Mesothelial cell of epicardium (in vitro differentiated cells): Measurements from ENCODE around the gene TNXB. TPM values are rescaled to one million over a fixed set of nuclear protein-coding genes. Genes with fewer than 3 reads are reported as not detected.
"Not testable (repeated sequence)": the region's sequence is repeated elsewhere in the genome, so short reads cannot be mapped to it uniquely, and the experiment has no call there.

Experiments used
- DNase-seq, 2 experiments: peaks; one replicate each; pipeline ENCODE4 v3.0.0; 2021; ENCODE audit warnings: low spot score in 2 of 2; ENCODE audit not compliant: unreplicated experiment in 2 of 2
- H3K27ac Mint-ChIP-seq: 2 replicates; pipeline ENCODE4 v1.8.0; 2021; ENCODE audit warnings: mixed read lengths
- H3K27me3 Mint-ChIP-seq: 2 replicates; pipeline ENCODE4 v1.8.0; 2021; ENCODE audit warnings: low read depth, mixed read lengths
- H3K36me3 Mint-ChIP-seq: 2 replicates; pipeline ENCODE4 v1.8.0; 2021; ENCODE audit warnings: mixed read lengths
- H3K4me1 Mint-ChIP-seq: 2 replicates; pipeline ENCODE4 v1.8.0; 2021; ENCODE audit warnings: mixed read lengths
- H3K4me3 Mint-ChIP-seq: 2 replicates; pipeline ENCODE4 v1.8.0; 2021; ENCODE audit warnings: mild to moderate bottlenecking, moderate library complexity, mixed read lengths
- H3K9me3 Mint-ChIP-seq: 2 replicates; pipeline ENCODE4 v1.8.0; 2021; ENCODE audit warnings: mixed read lengths
- total RNA-seq: library from RNA; stranded (reverse); gene quantifications from 3 replicates; pipeline ENCODE4 v1.2.1, GENCODE V29; 2021

Gene TNXB
- total RNA-seq, 1 donor from 2014 or later, result 13.9 TPM

DNA sequence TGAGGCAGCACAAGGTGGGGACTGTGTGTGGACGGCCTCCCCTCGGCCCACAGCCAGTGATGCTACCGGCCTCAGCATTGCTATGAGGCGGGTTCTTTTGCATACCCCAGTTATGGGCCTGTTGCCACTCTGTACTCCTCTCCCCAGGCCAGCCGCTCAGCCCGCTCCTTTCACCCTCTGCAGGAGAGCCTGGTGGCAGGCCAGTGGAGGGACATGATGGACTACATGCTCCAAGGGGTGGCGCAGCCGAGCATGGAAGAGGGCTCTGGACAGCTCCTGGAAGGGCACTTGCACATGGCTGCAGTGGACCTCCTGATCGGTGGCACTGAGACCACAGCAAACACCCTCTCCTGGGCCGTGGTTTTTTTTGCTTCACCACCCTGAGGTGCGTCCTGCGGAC lies 102.1 kb downstream of the TNXB start:
- H3K4me1 Mint-ChIP-seq, H3K4me3 Mint-ChIP-seq: not testable (repeated sequence)

DNA sequence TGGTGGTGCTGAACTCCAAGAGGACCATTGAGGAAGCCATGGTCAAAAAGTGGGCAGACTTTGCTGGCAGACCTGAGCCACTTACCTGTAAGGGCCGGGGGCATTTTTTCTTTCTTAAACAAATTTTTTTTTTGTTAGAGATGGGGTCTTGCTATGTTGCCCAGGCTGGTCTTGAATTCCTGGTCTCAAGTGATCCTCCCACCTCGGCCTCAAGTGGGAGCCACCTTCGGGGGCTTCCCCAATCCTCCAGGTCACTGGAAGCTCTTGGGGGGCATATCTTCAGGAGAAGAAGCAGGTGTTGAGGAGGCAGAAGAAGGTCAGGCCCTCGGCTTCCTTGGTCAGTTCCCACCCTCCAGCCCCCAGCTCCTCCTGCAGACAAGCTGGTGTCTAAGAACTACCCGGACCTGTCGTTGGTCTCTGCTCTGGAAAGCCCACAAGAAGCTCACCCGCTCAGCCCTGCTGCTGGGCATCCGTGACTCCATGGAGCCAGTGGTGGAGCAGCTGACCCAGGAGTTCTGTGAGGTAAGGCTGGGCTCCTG lies 103.1 kb downstream of the TNXB start:
- DNase-seq, result peak in 1 of 2 experiments; percentile 1
- H3K27ac Mint-ChIP-seq, H3K4me3 Mint-ChIP-seq, H3K9me3 Mint-ChIP-seq, H3K27me3 Mint-ChIP-seq, H3K4me1 Mint-ChIP-seq, H3K36me3 Mint-ChIP-seq: not testable (repeated sequence)

More for the DNA sequence above, 102.1 kb downstream of the TNXB start:
- H3K36me3 Mint-ChIP-seq, H3K9me3 Mint-ChIP-seq, H3K27me3 Mint-ChIP-seq, DNase-seq, H3K27ac Mint-ChIP-seq: not testable (repeated sequence)

DNA sequence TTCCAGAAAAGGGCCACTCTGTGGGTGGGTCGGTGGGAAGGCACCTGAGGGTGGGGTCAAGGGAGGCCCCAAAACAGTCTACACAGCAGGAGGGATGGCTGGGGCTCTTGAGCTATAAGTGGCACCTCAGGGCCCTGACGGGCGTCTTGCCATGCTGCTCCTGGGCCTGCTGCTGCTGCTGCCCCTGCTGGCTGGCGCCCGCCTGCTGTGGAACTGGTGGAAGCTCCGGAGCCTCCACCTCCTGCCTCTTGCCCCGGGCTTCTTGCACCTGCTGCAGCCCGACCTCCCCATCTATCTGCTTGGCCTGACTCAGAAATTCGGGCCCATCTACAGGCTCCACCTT lies 103.6 kb downstream of the TNXB start:
- not testable (repeated sequence) for H3K27me3 Mint-ChIP-seq, H3K9me3 Mint-ChIP-seq, H3K4me3 Mint-ChIP-seq, H3K36me3 Mint-ChIP-seq, DNase-seq, H3K4me1 Mint-ChIP-seq, H3K27ac Mint-ChIP-seq

DNA sequence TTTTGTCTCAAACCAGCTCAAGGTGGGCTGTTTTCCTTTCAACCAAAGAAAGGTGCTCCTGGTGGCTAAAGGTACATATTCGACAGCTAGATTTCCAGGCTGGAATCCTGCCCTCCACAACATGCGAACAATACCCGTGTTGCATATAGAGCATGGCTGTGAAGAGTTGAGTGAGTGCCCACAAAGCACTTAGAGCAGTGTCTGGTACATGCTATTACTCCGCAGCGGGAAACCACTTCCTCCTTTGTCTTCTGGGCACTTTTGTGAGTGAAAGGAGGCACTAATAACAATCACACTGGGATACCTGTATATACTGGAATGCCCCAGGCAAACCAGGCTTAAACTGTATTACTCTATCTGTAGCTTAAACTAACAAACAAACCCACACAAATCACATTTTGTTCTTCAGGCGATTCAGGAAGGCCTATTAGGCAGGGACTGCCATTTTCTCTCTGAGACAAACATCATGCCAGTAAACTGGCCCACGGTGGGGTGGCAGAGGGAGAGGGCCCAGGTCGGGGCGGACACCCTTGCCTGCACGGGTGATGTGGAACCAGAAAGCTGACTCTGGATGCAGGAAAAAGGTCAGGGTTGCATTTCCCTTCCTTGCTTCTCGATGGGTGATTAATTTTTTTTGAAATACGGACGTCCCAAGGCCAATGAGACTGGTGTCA lies 104.1 kb downstream of the TNXB start:
- not testable (repeated sequence) for H3K4me3 Mint-ChIP-seq, H3K27me3 Mint-ChIP-seq, H3K4me1 Mint-ChIP-seq, H3K36me3 Mint-ChIP-seq, DNase-seq, H3K9me3 Mint-ChIP-seq, H3K27ac Mint-ChIP-seq

DNA sequence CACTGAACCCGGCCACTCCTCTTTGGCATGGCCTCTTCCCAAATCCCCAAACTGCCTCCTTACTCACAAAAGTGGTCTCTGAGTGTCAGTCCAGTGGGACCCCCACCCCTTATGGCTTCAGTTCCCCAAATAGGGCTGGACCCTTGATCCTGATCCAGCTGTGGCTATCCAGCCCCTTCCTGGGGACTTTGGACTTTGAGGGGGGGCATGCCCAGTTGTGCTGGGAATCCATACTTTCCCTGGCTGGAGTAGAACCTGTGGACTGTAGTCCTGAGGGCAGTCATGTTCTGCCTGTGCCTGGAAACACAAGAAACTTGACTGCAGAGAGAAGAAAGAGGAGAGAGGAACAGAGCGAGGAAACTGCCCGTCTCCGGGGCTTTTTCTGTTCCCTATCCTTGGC lies 104.7 kb downstream of the TNXB start:
- not testable (repeated sequence) for H3K27me3 Mint-ChIP-seq, H3K9me3 Mint-ChIP-seq

DNA sequence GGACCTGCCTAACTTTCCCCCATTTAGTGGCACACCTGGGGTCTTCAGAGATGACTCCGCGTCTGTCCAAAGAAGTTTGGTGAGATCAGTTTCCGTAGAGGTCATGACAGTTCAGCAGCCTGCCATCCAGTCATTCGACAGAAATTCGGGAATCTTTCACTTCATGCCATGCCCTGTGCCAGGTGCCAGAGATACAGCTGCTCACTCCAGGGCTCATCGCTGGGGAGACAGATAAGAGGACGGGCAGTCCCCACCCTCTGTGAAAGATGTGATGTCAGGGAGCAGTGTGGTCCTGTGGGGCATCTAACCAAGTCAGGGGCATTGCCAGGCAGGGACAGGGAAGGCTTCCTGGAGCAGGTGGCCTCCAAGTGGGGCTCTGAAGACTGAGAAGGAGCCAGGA lies 105.8 kb downstream of the TNXB start:
- not testable (repeated sequence) for H3K4me3 Mint-ChIP-seq, H3K27ac Mint-ChIP-seq, DNase-seq, H3K36me3 Mint-ChIP-seq, H3K9me3 Mint-ChIP-seq, H3K27me3 Mint-ChIP-seq, H3K4me1 Mint-ChIP-seq

More for the DNA sequence above, 104.7 kb downstream of the TNXB start:
- H3K36me3 Mint-ChIP-seq, H3K27ac Mint-ChIP-seq, H3K4me1 Mint-ChIP-seq, H3K4me3 Mint-ChIP-seq, DNase-seq: not testable (repeated sequence)

DNA sequence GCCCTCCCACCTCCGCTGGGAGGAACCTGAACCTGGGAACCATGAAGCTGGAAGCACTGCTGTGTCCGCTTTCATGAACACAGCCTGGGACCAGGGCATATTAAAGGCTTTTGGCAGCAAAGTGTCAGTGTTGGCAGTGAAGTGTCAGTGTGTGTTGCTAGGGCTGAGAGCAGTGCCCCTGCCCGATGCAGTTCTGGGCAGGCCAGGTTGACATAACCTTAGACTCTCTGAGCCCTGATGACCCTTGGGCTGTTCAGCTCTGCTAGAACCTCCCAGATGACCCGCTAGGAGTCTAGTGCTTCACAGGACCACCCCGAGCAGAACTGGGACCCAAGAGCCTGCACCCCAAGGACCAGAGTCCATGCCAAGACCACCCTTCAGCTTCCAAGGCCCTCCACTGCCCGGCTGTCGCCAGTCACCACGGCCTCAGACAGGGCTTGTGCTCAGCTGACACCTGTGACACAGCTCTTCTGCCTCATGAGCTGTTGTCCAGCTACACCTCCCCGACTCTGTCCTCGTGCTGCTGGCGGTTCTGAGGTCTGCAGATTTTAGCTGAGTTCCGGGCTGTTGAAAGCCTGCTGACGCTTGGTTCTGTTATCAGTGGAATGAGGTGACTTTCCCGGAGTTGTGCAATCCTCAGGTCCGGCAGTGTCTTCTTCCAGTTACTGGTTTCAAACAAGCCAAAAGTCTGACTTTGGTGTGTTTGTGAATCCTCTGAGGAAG lies 106.4 kb downstream of the TNXB start:
- H3K4me3 Mint-ChIP-seq, H3K4me1 Mint-ChIP-seq, DNase-seq, H3K27me3 Mint-ChIP-seq, H3K36me3 Mint-ChIP-seq, H3K27ac Mint-ChIP-seq, H3K9me3 Mint-ChIP-seq: not testable (repeated sequence)

DNA sequence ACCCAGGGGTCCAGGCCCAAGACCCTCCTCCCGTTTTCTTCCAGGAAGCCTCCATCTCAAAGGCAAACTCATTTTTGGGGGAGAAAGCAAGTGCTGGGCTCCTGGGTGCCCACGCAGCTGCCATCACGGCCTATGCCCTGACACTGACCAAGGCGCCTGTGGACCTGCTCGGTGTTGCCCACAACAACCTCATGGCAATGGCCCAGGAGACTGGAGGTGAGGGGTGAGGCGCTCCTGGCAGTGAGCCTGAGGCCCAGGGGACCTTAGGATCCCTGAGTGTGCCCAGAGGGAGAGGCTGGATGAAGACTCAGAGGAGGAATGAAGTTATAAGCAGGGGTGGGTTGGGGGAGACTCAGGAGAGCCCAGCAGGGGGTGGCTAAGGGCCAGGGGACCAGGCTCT lies 112.8 kb downstream of the TNXB start:
- not testable (repeated sequence) for H3K36me3 Mint-ChIP-seq, H3K27ac Mint-ChIP-seq, H3K4me1 Mint-ChIP-seq, H3K4me3 Mint-ChIP-seq, H3K27me3 Mint-ChIP-seq, DNase-seq, H3K9me3 Mint-ChIP-seq

DNA sequence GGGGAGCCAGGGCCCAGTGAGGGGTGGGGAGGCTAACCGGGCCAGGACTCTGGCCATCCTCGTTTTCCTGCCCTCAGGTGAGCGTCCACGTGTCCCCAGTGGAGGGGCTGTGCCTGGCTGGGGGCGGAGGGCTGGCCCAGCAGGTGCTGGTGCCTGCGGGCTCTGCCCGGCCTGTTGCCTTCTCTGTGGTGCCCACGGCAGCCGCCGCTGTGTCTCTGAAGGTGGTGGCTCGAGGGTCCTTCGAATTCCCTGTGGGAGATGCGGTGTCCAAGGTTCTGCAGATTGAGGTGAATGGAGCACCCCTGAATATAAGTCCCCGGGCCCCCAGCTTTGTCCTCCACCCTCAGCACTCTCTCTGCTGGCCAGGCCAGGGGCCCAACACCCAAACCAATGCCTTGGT lies 114.7 kb downstream of the TNXB start:
- not testable (repeated sequence) for DNase-seq, H3K4me3 Mint-ChIP-seq, H3K4me1 Mint-ChIP-seq, H3K36me3 Mint-ChIP-seq, H3K9me3 Mint-ChIP-seq, H3K27ac Mint-ChIP-seq, H3K27me3 Mint-ChIP-seq

Other genes starting within 250 kb of the TNXB start
- gene NEU1, start 246.5 kb downstream of the TNXB start, total RNA-seq, result 23.2 to 24.7 TPM (median 24.4 TPM) in 3 replicates
- 0.40 to 0.94 TPM (median 0.66 TPM) in 3 replicates for gene SLC44A4, start 230.3 kb downstream of the TNXB start, total RNA-seq
- gene EHMT2, start 211.6 kb downstream of the TNXB start, total RNA-seq, result 127 to 135 TPM (median 129 TPM) in 3 replicates
- gene ZBTB12, start 207.3 kb downstream of the TNXB start, total RNA-seq, result 35.3 to 37.1 TPM (median 35.9 TPM) in 3 replicates
- 1.6 to 2.9 TPM (median 2.7 TPM) in 3 replicates for gene C2, start 181.6 kb downstream of the TNXB start, total RNA-seq
- 1.4 to 2.4 TPM (median 1.8 TPM) in 3 replicates for gene CFB, start 163.2 kb downstream of the TNXB start, total RNA-seq
- 55.5 to 60.0 TPM (median 59.8 TPM) in 3 replicates for gene NELFE, start 150.4 kb downstream of the TNXB start, total RNA-seq
- gene SKIC2, start 150.2 kb downstream of the TNXB start, total RNA-seq, result 78.6 to 84.3 TPM (median 82.0 TPM) in 3 replicates
- gene DXO, start 137.2 kb downstream of the TNXB start, total RNA-seq, result 25.2 to 28.1 TPM (median 26.1 TPM) in 3 replicates
- 12.0 to 15.3 TPM (median 12.3 TPM) in 3 replicates for gene C4A, start 127.3 kb downstream of the TNXB start, total RNA-seq
- 10.4 to 12.5 TPM (median 11.5 TPM) in 3 replicates for gene C4B, start 94.5 kb downstream of the TNXB start, total RNA-seq
- gene CYP21A2, start 70.9 kb downstream of the TNXB start, total RNA-seq, result 0.58 to 1.2 TPM (median 0.91 TPM) in 3 replicates
- gene ATF6B, start 18.9 kb upstream of the TNXB start, total RNA-seq, result 95.8 to 99.8 TPM (median 96.3 TPM) in 3 replicates
- 5.4 to 6.0 TPM (median 6.0 TPM) in 3 replicates for gene FKBPL, start 20.9 kb upstream of the TNXB start, total RNA-seq
- 3.0 to 4.5 TPM (median 3.4 TPM) in 3 replicates for gene PRRT1, start 42.6 kb upstream of the TNXB start, total RNA-seq
- 49.3 to 58.6 TPM (median 51.5 TPM) in 3 replicates for gene PPT2, start 44.8 kb upstream of the TNXB start, total RNA-seq
- 45.7 to 48.3 TPM (median 45.7 TPM) in 3 replicates for gene EGFL8, start 55.3 kb upstream of the TNXB start, total RNA-seq
- gene AGPAT1, start 66.7 kb upstream of the TNXB start, total RNA-seq, result 63.2 to 69.0 TPM (median 64.6 TPM) in 3 replicates
- gene RNF5, start 69.1 kb upstream of the TNXB start, total RNA-seq, result 60.7 to 62.8 TPM (median 62.1 TPM) in 3 replicates
- 23.7 to 28.1 TPM (median 27.5 TPM) in 3 replicates for gene AGER, start 74.9 kb upstream of the TNXB start, total RNA-seq
- 236 to 250 TPM (median 246 TPM) in 3 replicates for gene PBX2, start 80.9 kb upstream of the TNXB start, total RNA-seq
- gene GPSM3, start 83.3 kb upstream of the TNXB start, total RNA-seq, result 7.6 to 10.1 TPM (median 8.6 TPM) in 3 replicates
- 2.3 to 2.6 TPM (median 2.5 TPM) in 3 replicates for gene NOTCH4, start 114.7 kb upstream of the TNXB start, total RNA-seq